Choroid plexus epithelial cell (primary cell): ENCODE measurements around the gene NKX6-2.

ENCODE experiments used
- DNase-seq: peaks from one replicate; pipeline ENCODE4 v3.0.0-alpha.2; 2010; ENCODE audit warnings: low read depth
- H3K4me3 ChIP-seq: 2 replicates; pipeline ENCODE4 v1.5.1; 2011; ENCODE audit warnings: low read depth, mild to moderate bottlenecking, control low read depth, low read length, moderate library complexity
- TF ChIP-seq, protein P1 (sequence below): conservative IDR thresholded peaks from 2 replicates; pipeline ENCODE4 v1.5.1; 2011; ENCODE audit warnings: low read depth, mild to moderate bottlenecking, control low read depth, inconsistent platforms, low read length, moderate library complexity

The NKX6-2 gene

GRCh38 chr10:132752961-132753360, 33.0 kb downstream of the NKX6-2 start:
- no peak overlapping the region for H3K4me3 ChIP-seq
- DNase-seq, result no peak
- TF ChIP-seq, protein P1, sequence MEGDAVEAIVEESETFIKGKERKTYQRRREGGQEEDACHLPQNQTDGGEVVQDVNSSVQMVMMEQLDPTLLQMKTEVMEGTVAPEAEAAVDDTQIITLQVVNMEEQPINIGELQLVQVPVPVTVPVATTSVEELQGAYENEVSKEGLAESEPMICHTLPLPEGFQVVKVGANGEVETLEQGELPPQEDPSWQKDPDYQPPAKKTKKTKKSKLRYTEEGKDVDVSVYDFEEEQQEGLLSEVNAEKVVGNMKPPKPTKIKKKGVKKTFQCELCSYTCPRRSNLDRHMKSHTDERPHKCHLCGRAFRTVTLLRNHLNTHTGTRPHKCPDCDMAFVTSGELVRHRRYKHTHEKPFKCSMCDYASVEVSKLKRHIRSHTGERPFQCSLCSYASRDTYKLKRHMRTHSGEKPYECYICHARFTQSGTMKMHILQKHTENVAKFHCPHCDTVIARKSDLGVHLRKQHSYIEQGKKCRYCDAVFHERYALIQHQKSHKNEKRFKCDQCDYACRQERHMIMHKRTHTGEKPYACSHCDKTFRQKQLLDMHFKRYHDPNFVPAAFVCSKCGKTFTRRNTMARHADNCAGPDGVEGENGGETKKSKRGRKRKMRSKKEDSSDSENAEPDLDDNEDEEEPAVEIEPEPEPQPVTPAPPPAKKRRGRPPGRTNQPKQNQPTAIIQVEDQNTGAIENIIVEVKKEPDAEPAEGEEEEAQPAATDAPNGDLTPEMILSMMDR, result no peak

- no peak for DNase-seq
- H3K4me3 ChIP-seq, result no peak overlapping the region
- TF ChIP-seq, protein P1, result no peak
These were observed 33.6 kb downstream of the NKX6-2 start for GRCh38 chr10:132752378-132752777.

- TF ChIP-seq, protein P1, result no peak
- DNase-seq, result no peak
- H3K4me3 ChIP-seq, result no peak overlapping the region
These were observed 35.0 kb downstream of the NKX6-2 start for GRCh38 chr10:132750936-132751335.

- H3K4me3 ChIP-seq, result no peak overlapping the region
- no peak for DNase-seq
- TF ChIP-seq, protein P1, result no peak
These were observed 36.6 kb downstream of the NKX6-2 start for GRCh38 chr10:132749371-132749795.

- DNase-seq, result no peak
- TF ChIP-seq, protein P1, result no peak
- no peak overlapping the region for H3K4me3 ChIP-seq
These were observed 37.2 kb downstream of the NKX6-2 start for GRCh38 chr10:132748545-132749370.

DNA sequence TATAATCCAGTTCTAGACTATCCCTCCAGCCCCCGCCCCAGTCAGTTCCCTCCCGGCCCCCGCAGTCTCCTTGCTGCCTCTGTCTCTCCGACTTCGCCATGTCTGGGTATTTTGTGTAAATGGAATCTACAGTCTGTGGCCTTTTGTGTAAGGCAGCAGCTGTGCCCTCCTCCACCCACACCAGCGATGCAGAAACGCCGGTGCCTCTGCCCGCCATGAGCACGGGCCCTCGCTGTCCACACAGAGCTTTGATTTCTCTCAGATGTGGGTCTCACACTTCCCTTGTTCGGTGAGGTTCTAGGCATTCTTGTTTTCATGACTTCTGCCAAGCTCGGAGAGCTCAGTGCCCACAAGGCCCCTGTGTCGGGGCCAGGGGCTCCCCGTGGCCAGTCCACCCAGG, 37.8 kb downstream of the NKX6-2 start:
- no peak overlapping the region for H3K4me3 ChIP-seq
- TF ChIP-seq, protein P1, result no peak
- no peak for DNase-seq
